ENCODE data around the gene EMC9. TPM values are rescaled to one million over a fixed set of nuclear protein-coding genes. Genes with fewer than 3 reads are reported as not detected.

The EMC9 gene
- polyA plus RNA-seq, 2 of the 4 experiments (the other 2 are of a cell fraction): 21.5 to 48.5 TPM

DNA sequence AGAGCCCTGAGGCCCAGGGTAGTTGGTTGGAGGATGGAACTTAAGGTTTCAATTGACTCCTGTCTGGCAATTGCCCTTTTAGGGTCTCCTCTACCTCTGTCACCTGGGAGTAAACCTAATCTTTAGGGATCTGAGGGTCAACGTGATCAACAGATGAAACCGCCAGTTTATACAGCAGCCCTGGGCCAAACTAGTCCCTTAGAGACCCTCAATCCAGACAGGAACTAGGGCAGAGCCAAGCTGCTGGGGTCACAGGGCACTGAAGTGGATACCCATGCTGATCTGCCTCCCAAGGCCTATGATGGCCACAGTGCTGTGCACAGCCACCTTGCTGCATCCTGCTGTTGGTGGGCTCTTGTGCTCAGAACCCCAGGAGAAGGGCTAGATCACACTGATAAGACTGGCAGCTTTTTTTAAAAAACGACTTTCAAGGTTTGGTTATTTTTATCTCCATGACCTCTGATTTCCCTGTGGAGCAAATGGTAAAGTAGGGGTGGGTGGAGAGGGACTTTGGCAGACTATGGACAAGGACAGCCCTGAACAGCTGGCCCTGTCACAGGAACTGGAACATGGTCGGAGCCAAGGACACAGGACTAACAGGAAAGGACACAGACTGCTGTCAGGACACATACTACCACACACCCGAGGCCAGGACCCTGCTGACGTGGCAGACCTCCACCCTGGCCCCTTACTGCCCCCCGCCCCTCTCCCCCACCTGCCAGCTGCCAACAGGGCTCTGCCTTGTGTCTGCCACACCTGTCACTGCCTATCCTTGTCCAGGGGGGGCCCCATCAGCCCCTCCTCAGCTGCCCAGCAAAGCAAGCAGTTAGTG lies 10.5 kb downstream of the EMC9 start:
- H3K4me1 ChIP-seq: peaks cover 5% of the 10 kb centered on the region; the same call in 1 of the 3 replicates
- ATAC-seq (no peak), FAIRE-seq (no peak), DNase-seq (ENCODE audit: low read depth in 1 of 2, low spot score in 1 of 2) (no peak)
- TF ChIP-seq ZFP36 (IDR thresholded peaks at IDR 0.05; ENCODE audit: borderline replicate concordance, partially characterized antibody) (no peak), RCOR1 (IDR thresholded peaks at IDR 0.05; ENCODE audit: low read depth, low read length) (no peak), ZNF302 (CRISPR knock-in tag; IDR thresholded peaks at IDR 0.05) (no peak), HEYL (CRISPR knock-in tag; IDR thresholded peaks at IDR 0.05) (no peak), JUNB (IDR thresholded peaks at IDR 0.05) (no peak), HOXB13 (CRISPR knock-in tag; IDR thresholded peaks at IDR 0.05; ENCODE audit: low read depth) (no peak), FOSB (CRISPR knock-in tag; IDR thresholded peaks at IDR 0.05) (no peak), FOSL2 (IDR thresholded peaks at IDR 0.05) (no peak), FOSL2 (CRISPR knock-in tag; IDR thresholded peaks at IDR 0.05) (no peak), GATA3 (IDR thresholded peaks at IDR 0.05; ENCODE audit: borderline replicate concordance) (no peak), HOXB5 (CRISPR knock-in tag; IDR thresholded peaks at IDR 0.05) (no peak), RNF2 (IDR thresholded peaks at IDR 0.05; ENCODE audit: borderline replicate concordance, low read depth) (no peak), ZSCAN20 (CRISPR knock-in tag; IDR thresholded peaks at IDR 0.05) (no peak), NFE2L2 (conservative IDR thresholded peaks at IDR 0.05; ENCODE audit: low read length) (no peak), MAFK (IDR thresholded peaks at IDR 0.05; ENCODE audit: partially characterized antibody) (no peak), FOXS1 (CRISPR knock-in tag; IDR thresholded peaks at IDR 0.05) (no peak)
- TF ChIP-seq, protein P1, sequence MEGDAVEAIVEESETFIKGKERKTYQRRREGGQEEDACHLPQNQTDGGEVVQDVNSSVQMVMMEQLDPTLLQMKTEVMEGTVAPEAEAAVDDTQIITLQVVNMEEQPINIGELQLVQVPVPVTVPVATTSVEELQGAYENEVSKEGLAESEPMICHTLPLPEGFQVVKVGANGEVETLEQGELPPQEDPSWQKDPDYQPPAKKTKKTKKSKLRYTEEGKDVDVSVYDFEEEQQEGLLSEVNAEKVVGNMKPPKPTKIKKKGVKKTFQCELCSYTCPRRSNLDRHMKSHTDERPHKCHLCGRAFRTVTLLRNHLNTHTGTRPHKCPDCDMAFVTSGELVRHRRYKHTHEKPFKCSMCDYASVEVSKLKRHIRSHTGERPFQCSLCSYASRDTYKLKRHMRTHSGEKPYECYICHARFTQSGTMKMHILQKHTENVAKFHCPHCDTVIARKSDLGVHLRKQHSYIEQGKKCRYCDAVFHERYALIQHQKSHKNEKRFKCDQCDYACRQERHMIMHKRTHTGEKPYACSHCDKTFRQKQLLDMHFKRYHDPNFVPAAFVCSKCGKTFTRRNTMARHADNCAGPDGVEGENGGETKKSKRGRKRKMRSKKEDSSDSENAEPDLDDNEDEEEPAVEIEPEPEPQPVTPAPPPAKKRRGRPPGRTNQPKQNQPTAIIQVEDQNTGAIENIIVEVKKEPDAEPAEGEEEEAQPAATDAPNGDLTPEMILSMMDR (IDR thresholded peaks at IDR 0.05): no peak
- TF ChIP-seq, protein P2, sequence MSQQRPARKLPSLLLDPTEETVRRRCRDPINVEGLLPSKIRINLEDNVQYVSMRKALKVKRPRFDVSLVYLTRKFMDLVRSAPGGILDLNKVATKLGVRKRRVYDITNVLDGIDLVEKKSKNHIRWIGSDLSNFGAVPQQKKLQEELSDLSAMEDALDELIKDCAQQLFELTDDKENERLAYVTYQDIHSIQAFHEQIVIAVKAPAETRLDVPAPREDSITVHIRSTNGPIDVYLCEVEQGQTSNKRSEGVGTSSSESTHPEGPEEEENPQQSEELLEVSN (IDR thresholded peaks at IDR 0.05; ENCODE audit: borderline replicate concordance, low read depth): no peak
- TF ChIP-seq, protein P3, sequence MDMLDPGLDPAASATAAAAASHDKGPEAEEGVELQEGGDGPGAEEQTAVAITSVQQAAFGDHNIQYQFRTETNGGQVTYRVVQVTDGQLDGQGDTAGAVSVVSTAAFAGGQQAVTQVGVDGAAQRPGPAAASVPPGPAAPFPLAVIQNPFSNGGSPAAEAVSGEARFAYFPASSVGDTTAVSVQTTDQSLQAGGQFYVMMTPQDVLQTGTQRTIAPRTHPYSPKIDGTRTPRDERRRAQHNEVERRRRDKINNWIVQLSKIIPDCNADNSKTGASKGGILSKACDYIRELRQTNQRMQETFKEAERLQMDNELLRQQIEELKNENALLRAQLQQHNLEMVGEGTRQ (IDR thresholded peaks at IDR 0.05): no peak
- TF ChIP-seq, protein P4, sequence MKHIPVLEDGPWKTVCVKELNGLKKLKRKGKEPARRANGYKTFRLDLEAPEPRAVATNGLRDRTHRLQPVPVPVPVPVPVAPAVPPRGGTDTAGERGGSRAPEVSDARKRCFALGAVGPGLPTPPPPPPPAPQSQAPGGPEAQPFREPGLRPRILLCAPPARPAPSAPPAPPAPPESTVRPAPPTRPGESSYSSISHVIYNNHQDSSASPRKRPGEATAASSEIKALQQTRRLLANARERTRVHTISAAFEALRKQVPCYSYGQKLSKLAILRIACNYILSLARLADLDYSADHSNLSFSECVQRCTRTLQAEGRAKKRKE (CRISPR knock-in tag; IDR thresholded peaks at IDR 0.05; ENCODE audit: low read depth): no peak
- POLR2A ChIA-PET: no interaction called here
- H3K9me3 ChIP-seq: no peaks in the 10 kb centered on the region
- CTCF ChIA-PET: interaction anchor here (0.7 to 2.4 kb wide), 4 partner anchors 10 to 30 kb away, joined by 4 to 8 read pairs (median 4); partner anchors contain the start of genes IRF9 and NRL
- WGBS (ENCODE audit: missing lambda C conversion rate): 50% methylated on average over 5 of the region's 7 CpGs
- H3K4me3 ChIP-seq: no peak overlapping the region
- no peak overlapping the region for H3K27ac ChIP-seq
- no peak overlapping the region for H3K4me2 ChIP-seq

DNA sequence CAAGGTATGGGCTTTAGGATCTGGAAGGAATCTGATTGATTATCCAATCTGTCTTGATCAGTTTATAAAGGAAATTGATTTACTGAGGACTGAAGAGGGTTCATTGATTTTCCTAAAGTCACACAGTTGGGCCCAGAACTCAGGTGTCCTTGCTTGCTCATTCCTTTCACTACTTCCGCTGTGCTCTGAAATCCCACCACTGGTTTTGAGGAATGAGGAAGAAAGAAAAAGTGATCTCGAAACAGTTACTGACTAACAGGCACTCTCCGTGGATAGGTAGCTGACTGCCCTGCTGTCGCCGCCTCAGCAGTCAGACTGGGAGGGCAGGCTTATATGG lies 11.0 kb downstream of the EMC9 start, which contains the start of gene FITM1:
FITM1 (plus strand) TSS at position 280 of the 337 bp plus-strand sequence. CDS start 905 bp downstream, outside the sequence.
- Histone ChIP-seq H3K4me2 (no peak within 1 kb of the TSS), H3K4me1 (peaks cover 4% of the 10 kb centered on the region; the same call in 1 of the 3 replicates), H3K27ac (no peak within 1 kb of the TSS), H3K9me3 (no peaks in the 10 kb centered on the region), H3K4me3 (no peak within 1 kb of the TSS)
- 89% methylated on average over 5 of the region's 5 CpGs for WGBS (ENCODE audit: missing lambda C conversion rate)
- FAIRE-seq: no peak
- ATAC-seq: no peak
- no peak for DNase-seq (ENCODE audit: low read depth in 1 of 2, low spot score in 1 of 2)
- POLR2A ChIA-PET: no interaction called here
- TF ChIP-seq GATA3 (IDR thresholded peaks at IDR 0.05; ENCODE audit: borderline replicate concordance): no peak
- no peak for TF ChIP-seq EHF (CRISPR knock-in tag; IDR thresholded peaks at IDR 0.05)
- TF ChIP-seq TFCP2L1 (CRISPR knock-in tag; IDR thresholded peaks at IDR 0.05): no peak
- TF ChIP-seq TP53 (CRISPR knock-in tag; IDR thresholded peaks at IDR 0.05): no peak
- TF ChIP-seq NPAS2 (CRISPR knock-in tag; IDR thresholded peaks at IDR 0.05; ENCODE audit: borderline replicate concordance): no peak
- no peak for TF ChIP-seq BHLHE40 (IDR thresholded peaks at IDR 0.05; ENCODE audit: low read depth, low read length)
- TF ChIP-seq NR3C1 (IDR thresholded peaks at IDR 0.05): no peak
- no peak for TF ChIP-seq NFE2L2 (conservative IDR thresholded peaks at IDR 0.05; ENCODE audit: low read length)
- TF ChIP-seq, protein P4 (CRISPR knock-in tag; IDR thresholded peaks at IDR 0.05; ENCODE audit: low read depth): no peak
- TF ChIP-seq EHMT2 (IDR thresholded peaks at IDR 0.05; ENCODE audit: low read depth): no peak
- TF ChIP-seq, protein P5, sequence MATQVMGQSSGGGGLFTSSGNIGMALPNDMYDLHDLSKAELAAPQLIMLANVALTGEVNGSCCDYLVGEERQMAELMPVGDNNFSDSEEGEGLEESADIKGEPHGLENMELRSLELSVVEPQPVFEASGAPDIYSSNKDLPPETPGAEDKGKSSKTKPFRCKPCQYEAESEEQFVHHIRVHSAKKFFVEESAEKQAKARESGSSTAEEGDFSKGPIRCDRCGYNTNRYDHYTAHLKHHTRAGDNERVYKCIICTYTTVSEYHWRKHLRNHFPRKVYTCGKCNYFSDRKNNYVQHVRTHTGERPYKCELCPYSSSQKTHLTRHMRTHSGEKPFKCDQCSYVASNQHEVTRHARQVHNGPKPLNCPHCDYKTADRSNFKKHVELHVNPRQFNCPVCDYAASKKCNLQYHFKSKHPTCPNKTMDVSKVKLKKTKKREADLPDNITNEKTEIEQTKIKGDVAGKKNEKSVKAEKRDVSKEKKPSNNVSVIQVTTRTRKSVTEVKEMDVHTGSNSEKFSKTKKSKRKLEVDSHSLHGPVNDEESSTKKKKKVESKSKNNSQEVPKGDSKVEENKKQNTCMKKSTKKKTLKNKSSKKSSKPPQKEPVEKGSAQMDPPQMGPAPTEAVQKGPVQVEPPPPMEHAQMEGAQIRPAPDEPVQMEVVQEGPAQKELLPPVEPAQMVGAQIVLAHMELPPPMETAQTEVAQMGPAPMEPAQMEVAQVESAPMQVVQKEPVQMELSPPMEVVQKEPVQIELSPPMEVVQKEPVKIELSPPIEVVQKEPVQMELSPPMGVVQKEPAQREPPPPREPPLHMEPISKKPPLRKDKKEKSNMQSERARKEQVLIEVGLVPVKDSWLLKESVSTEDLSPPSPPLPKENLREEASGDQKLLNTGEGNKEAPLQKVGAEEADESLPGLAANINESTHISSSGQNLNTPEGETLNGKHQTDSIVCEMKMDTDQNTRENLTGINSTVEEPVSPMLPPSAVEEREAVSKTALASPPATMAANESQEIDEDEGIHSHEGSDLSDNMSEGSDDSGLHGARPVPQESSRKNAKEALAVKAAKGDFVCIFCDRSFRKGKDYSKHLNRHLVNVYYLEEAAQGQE (IDR thresholded peaks at IDR 0.05): no peak
- CTCF ChIA-PET: interaction anchor here (0.6 to 1.3 kb wide), 3 partner anchors 11 to 202 kb away, joined by 3 to 4 read pairs (median 3); partner anchors contain the start of genes EMC9 and IRF9

Measured in A549 (cell line).